GM10847 (cell line): ENCODE data around the gene GOLGA8A.
A peak's percentile ranks its signal among the peaks of the same experiment; 100 is the strongest.

Source experiments
- POLR2A ChIP-seq: IDR thresholded peaks from 2 replicates; pipeline ENCODE4 v1.6.1; 2011; ENCODE audit not compliant: insufficient read length; ENCODE audit errors: extremely low read depth

Gene GOLGA8A, protein sequence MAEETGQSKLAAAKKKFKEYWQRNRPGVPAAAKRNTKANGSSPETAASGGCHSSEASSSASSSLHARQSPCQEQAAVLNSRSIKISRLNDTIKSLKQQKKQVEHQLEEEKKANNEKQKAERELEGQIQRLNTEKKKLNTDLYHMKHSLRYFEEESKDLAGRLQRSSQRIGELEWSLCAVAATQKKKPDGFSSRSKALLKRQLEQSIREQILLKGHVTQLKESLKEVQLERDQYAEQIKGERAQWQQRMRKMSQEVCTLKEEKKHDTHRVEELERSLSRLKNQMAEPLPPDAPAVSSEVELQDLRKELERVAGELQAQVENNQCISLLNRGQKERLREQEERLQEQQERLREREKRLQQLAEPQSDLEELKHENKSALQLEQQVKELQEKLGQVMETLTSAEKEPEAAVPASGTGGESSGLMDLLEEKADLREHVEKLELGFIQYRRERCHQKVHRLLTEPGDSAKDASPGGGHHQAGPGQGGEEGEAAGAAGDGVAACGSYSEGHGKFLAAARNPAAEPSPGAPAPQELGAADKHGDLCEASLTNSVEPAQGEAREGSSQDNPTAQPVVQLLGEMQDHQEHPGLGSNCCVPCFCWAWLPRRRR

GRCh38 chr15:34437687-34438086 is at the start of gene GOLGA8A:
TSS of gene GOLGA8A (minus strand) at chr15:34437808. CDS start at chr15:34389691, 48,117 bp downstream.
- TF ChIP-seq POLR2A, result peak; percentile 46

DNA sequence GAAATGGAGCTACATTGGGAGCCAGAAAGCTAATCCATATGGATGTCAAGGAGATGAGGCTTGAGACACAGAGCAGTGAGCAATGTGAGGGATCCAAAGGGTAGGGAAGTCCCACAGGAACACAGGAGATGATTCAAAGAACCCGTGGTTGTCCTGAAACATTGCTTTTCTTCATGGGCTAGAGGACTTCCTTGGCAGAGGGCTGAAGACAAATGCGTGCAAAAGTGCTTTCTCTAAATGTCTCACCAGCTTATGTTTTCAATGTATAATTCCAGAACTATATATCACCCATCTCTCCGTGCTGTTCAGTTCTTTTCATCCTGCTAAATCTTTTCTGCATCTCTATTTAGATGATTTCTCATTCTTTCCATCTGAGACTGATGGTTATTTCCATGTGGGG is 46.0 kb upstream of the GOLGA8A start:
- TF ChIP-seq POLR2A, result no peak

- no peak for TF ChIP-seq POLR2A
Observed at GRCh38 chr15:34481370-34481769, 43.8 kb upstream of the GOLGA8A start.

GRCh38 chr15:34473840-34474239 is 36.2 kb upstream of the GOLGA8A start:
- TF ChIP-seq POLR2A, result no peak

GRCh38 chr15:34472947-34473346 is 35.3 kb upstream of the GOLGA8A start:
- TF ChIP-seq POLR2A, result no peak

DNA sequence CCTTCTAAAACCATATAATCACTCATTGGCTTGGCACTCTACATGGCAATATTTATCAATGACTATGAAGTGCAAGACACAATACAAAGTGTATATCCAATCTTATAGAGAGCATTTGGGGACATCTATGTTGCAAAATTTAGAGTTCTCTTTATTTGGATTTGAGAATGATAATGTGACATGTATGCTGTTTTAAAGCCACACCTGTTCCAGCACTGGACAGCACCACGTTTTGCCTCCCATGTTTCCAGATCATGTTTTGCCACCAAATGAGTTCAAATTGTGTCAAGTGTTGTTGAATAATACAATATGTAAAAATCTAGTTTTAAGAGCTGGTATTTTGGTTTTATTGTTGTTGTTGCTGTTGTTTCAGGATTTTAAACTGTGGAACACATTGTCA is 33.3 kb upstream of the GOLGA8A start:
- TF ChIP-seq POLR2A, result no peak

- TF ChIP-seq POLR2A, result no peak
Observed at GRCh38 chr15:34470091-34470490, 32.5 kb upstream of the GOLGA8A start.

GRCh38 chr15:34461730-34462129 is 24.1 kb upstream of the GOLGA8A start:
- no peak for TF ChIP-seq POLR2A

DNA sequence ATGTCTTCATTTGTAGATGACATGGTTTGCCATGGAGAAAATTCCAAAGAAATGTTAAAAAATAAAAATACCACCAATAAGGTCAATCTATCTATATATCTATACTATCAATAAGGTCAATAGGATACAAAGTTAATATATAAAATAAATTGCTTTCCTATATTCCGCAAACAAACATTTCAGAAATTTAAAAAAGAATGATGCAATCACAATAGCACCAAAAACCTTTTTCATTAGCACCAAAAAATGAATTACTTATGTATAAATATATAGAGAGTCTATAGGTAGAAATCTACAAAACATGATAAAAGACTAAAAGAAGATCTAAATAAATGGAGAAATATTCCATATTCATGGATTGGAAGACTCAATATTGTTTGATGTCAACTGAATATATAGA is 22.8 kb upstream of the GOLGA8A start:
- no peak for TF ChIP-seq POLR2A

DNA sequence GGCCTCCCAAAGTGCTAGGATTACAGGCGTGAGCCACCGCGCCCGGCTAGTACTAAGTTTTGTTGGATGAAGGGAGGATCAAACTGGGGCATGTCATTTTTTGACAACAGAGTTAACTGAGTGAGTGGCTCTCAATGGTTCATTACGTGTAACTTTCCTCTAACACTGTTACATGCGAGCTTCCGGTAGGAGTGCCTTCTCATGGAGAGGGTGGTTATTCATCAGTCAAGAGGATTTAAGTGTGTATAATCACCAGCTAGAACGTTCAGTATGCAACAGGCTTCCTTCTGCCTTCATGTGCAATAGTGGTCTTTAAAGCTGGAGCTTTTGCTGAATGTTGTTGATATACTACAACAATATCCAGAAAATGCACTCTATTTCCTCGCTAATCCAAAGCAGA is 19.1 kb upstream of the GOLGA8A start:
- TF ChIP-seq POLR2A, result no peak

DNA sequence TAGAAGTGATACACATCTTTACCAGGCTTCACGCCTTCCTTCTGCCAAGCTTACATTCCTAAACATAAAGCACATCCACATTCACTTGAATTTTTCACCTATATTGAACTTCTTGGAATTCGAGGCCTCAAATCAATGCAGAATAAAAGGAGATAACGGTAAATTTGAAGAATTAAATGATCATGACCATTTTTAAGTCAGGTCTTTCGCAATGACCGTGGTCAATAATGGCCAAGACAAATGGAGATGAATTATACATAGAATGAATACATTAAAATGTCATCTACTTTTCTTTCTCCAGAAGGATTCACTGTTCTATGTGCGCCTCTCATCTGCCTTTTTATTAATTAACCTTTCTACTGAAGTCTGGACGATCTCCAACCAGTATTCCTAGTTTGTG is 5.3 kb upstream of the GOLGA8A start:
- TF ChIP-seq POLR2A, result no peak

GRCh38 chr15:34439878-34440277 is 2.3 kb upstream of the GOLGA8A start:
- TF ChIP-seq POLR2A, result no peak

DNA sequence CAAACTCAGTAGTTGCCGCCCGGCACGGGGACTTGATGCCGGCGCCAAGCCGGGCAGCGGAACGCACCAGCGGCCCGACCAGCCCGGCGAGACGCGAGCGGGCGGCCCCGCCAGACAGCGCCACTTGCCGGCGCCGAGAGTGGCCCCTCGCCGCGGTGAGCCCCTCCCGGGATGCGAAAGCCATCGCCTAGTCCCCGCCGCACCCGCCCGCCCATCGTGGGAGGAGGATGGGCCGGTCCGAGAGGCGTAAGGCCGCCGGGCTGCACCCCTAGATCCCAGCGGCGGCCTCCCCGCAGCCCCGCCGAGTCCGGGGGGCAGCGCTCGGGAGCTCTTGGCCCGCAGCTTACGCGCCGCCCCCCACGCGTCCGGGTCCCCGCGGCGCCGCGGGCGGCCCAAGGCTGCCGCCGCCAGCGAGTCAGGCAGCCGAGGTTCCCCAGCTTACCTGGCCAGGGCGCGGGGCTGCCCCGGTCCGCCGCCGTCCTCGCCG is 609 bp downstream of the GOLGA8A start:
- TF ChIP-seq POLR2A, result no peak

- TF ChIP-seq POLR2A, result no peak
Observed at GRCh38 chr15:34436126-34436955, 1.3 kb downstream of the GOLGA8A start.

GRCh38 chr15:34435658-34436057 is 1.9 kb downstream of the GOLGA8A start:
- no peak for TF ChIP-seq POLR2A
